HG02852 (cell line): Measurements from ENCODE around the gene RHBDF2.

Experiments
- ATAC-seq: cut with Tn5 transposase; IDR thresholded peaks from one replicate; pipeline ENCODE4 v1.9.1; 2021; ENCODE audit warnings: mild to moderate bottlenecking, moderate library complexity; ENCODE audit not compliant: unreplicated experiment

RHBDF2 gene

GRCh38 chr17:76441686-76442340, 59.4 kb downstream of the RHBDF2 start:
- ATAC-seq = no peak

GRCh38 chr17:76440751-76441362, 60.4 kb downstream of the RHBDF2 start:
- no peak for ATAC-seq

- no peak for ATAC-seq
Measured at GRCh38 chr17:76439314-76439928, 61.8 kb downstream of the RHBDF2 start.

- ATAC-seq = no peak
Measured at GRCh38 chr17:76438906-76439305, 62.3 kb downstream of the RHBDF2 start.

- no peak for ATAC-seq
Measured at GRCh38 chr17:76437467-76438402, 63.5 kb downstream of the RHBDF2 start.

- ATAC-seq = no peak
Measured at GRCh38 chr17:76435751-76436150, 65.5 kb downstream of the RHBDF2 start.

GRCh38 chr17:76434870-76435269, 66.4 kb downstream of the RHBDF2 start:
- no peak for ATAC-seq

- no peak for ATAC-seq
Measured at GRCh38 chr17:76433693-76434092, 67.5 kb downstream of the RHBDF2 start.

- ATAC-seq = no peak
Measured at GRCh38 chr17:76432712-76433336, 68.4 kb downstream of the RHBDF2 start.

GRCh38 chr17:76432004-76432403, 69.2 kb downstream of the RHBDF2 start:
- ATAC-seq = no peak

- no peak for ATAC-seq
Measured at GRCh38 chr17:76431509-76431908, 69.7 kb downstream of the RHBDF2 start.

GRCh38 chr17:76428511-76428910, 72.7 kb downstream of the RHBDF2 start:
- ATAC-seq = no peak

GRCh38 chr17:76427501-76428231, 73.6 kb downstream of the RHBDF2 start:
- no peak for ATAC-seq

GRCh38 chr17:76426853-76427252, 74.4 kb downstream of the RHBDF2 start:
- no peak for ATAC-seq

- no peak for ATAC-seq
Measured at GRCh38 chr17:76422860-76423259, 78.4 kb downstream of the RHBDF2 start.

- ATAC-seq = no peak
Measured at GRCh38 chr17:76422406-76422805, 78.8 kb downstream of the RHBDF2 start.

- ATAC-seq = no peak
Measured at GRCh38 chr17:76421044-76421407, 80.2 kb downstream of the RHBDF2 start.
